GM12892 (cell line): ENCODE measurements around the gene ITPKB.

Source experiments
- POLR2A ChIP-seq: IDR thresholded peaks from 2 replicates; pipeline ENCODE4 v1.6.1; 2011; ENCODE audit warnings: low read depth, low read length, control low read depth
- POLR2AphosphoS5 ChIP-seq: IDR thresholded peaks from 2 replicates; pipeline ENCODE4 v1.6.1; 2011; ENCODE audit warnings: low read depth, low read length, control low read depth
- TAF1 ChIP-seq: IDR thresholded peaks from 2 replicates; pipeline ENCODE4 v1.6.1; 2011; ENCODE audit warnings: low read depth, mild to moderate bottlenecking, control low read depth, low read length, borderline replicate concordance

GRCh38 chr1:226609836-226610455 lies 129.1 kb downstream of the ITPKB start:
- no peak for TF ChIP-seq POLR2A
- TF ChIP-seq POLR2AphosphoS5 = no peak
- no peak for TF ChIP-seq TAF1
